ENCODE measurements around the gene PDPK1.

DNA sequence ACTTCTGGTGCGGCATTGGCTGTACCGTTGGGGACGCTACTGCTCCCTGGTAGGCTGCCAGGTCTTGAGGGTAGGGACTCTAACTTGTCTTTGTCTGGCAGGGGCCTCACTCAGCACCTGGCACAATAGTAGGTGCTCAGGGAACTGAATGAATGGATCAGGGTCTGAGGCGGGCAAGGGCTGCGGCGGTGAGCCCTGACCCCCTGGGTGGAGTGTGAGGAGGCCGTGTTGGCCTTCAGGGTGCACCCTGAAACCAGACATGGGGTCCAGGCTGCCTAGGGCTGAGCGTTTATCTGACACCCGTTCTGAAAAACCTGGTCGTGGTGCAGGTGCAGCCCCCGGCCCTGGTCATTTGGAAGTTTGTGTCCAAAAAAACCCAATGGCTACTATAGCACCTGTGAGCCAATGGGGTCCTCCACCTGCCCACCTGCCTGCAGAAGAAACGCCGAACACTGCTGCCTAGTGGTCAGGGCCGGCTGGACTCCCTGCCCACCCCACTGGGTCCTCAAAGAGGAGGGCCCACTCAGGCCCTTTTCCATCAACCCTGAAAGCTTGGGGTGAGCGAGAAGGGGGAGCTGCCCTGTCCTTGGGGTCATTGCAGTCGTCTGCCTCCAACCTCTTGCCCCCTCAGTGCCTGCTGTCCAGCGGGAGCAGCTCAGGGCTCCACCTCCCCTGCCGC lies 29.0 kb upstream of the PDPK1 start:
- TF ChIP-seq, protein P1, sequence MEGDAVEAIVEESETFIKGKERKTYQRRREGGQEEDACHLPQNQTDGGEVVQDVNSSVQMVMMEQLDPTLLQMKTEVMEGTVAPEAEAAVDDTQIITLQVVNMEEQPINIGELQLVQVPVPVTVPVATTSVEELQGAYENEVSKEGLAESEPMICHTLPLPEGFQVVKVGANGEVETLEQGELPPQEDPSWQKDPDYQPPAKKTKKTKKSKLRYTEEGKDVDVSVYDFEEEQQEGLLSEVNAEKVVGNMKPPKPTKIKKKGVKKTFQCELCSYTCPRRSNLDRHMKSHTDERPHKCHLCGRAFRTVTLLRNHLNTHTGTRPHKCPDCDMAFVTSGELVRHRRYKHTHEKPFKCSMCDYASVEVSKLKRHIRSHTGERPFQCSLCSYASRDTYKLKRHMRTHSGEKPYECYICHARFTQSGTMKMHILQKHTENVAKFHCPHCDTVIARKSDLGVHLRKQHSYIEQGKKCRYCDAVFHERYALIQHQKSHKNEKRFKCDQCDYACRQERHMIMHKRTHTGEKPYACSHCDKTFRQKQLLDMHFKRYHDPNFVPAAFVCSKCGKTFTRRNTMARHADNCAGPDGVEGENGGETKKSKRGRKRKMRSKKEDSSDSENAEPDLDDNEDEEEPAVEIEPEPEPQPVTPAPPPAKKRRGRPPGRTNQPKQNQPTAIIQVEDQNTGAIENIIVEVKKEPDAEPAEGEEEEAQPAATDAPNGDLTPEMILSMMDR (IDR thresholded peaks at IDR 0.05): no peak
- no peak for TF ChIP-seq POLR2A (IDR thresholded peaks at IDR 0.05)

Measured in ovary (tissue), 3 donors.